Fibroblast of villous mesenchyme (primary cell): ENCODE results near the gene GPR34. TPM values are rescaled to one million over a fixed set of nuclear protein-coding genes. Genes with fewer than 3 reads are reported as not detected.

Experiments
- DNase-seq: peaks from one replicate; pipeline ENCODE4 v3.0.0-alpha.2; 2010; ENCODE audit warnings: low read depth
- H3K4me3 ChIP-seq: 2 replicates; pipeline ENCODE4 v1.5.1; 2011; ENCODE audit warnings: low read depth, mild to moderate bottlenecking, low read length
- CTCF ChIP-seq: IDR thresholded peaks from 2 replicates; pipeline ENCODE4 v1.5.1; 2012; ENCODE audit warnings: low read depth, mild to moderate bottlenecking, low read length; ENCODE audit not compliant: insufficient read depth
- total RNA-seq: library from RNA; depleted of rRNA; stranded (reverse); fragments of >200 nt; gene quantifications from 2 replicates; pipeline ENCODE4 v1.2.3, GENCODE V29; 2012

Gene GPR34
- total RNA-seq, 1 donor, result under 0.01 TPM

GRCh38 chrX:41677183-41678060 lies 11.4 kb upstream of the GPR34 start:
- TF ChIP-seq CTCF, result no peak
- H3K4me3 ChIP-seq, result no peak overlapping the region
- peak; percentile 19 for DNase-seq

- no peak for TF ChIP-seq CTCF
- no peak for DNase-seq
Measured at GRCh38 chrX:41684138-41684537, 4.6 kb upstream of the GPR34 start.

GRCh38 chrX:41684940-41685339 lies 3.8 kb upstream of the GPR34 start:
- DNase-seq, result no peak
- TF ChIP-seq CTCF, result no peak
- no peak overlapping the region for H3K4me3 ChIP-seq

More at GRCh38 chrX:41684138-41684537, 4.6 kb upstream of the GPR34 start:
- H3K4me3 ChIP-seq, result no peak overlapping the region

GRCh38 chrX:41686788-41687187 lies 2.0 kb upstream of the GPR34 start:
- no peak overlapping the region for H3K4me3 ChIP-seq
- no peak for TF ChIP-seq CTCF
- DNase-seq, result no peak

GRCh38 chrX:41688156-41688555 lies 617 bp upstream of the GPR34 start:
- TF ChIP-seq CTCF, result no peak
- no peak for DNase-seq
- H3K4me3 ChIP-seq, result no peak overlapping the region

GRCh38 chrX:41689711-41690110 lies 938 bp downstream of the GPR34 start:
- no peak for TF ChIP-seq CTCF
- H3K4me3 ChIP-seq, result no peak overlapping the region
- DNase-seq, result peak; percentile 29
